Activated CD4-positive, alpha-beta T cell treated with anti-CD3 and anti-CD28 coated beads, Interleukin-2, amount 50 U/mL, for 4 hours (primary cell): ENCODE measurements around the gene ACTL6B.
"Not testable (repeated sequence)": the region's sequence is repeated elsewhere in the genome, so short reads cannot be mapped to it uniquely, and the experiment has no call there.

ENCODE experiments used
- DNase-seq, 2 experiments: peaks; one replicate each; pipeline ENCODE4 v3.0.0-alpha.2; 2020

Gene ACTL6B

GRCh38 chr7:100671353-100672327 is 15.4 kb upstream of the ACTL6B start:
- no peak for DNase-seq

GRCh38 chr7:100670074-100670473 is 13.8 kb upstream of the ACTL6B start:
- DNase-seq: no peak

DNA sequence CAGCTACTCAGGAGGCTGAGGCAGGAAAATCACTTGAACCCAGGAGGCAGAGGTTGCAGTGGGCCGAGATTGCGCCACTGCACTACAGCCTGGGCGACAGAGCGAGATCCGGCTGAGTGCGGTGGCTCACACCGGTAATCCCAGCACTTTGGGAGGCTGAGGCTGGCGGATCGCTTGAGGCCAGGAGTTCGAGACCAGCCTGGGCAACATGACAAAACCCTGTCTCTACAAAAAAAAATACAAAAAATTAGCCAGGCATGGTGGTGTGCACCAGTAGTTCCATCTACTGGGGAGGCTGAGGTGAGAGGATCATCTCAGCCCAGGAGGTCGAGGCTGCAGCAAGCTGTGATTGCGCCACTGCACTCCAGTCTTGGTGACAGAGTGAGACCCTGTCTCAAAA is 12.9 kb upstream of the ACTL6B start:
- DNase-seq: not testable (repeated sequence)

DNA sequence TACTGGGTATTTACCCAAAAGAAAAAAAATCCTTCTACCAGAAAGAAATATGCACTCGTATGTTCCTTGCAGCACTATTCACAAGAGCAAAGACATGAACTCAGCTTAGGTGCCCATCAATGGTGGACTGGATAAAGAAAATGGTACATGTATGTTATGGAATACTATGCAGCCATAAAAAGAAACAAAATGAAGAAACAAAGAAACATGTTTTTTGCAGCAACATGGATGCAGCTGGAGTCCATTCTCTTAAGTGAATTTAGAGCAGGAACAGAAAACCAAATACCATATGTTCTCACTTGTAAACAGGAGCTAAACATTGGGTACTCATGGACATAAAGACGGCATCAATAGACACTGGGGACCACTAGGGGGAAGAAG is 11.8 kb upstream of the ACTL6B start:
- no peak for DNase-seq

- DNase-seq: no peak
These were observed 11.3 kb upstream of the ACTL6B start for GRCh38 chr7:100667331-100668068.

DNA sequence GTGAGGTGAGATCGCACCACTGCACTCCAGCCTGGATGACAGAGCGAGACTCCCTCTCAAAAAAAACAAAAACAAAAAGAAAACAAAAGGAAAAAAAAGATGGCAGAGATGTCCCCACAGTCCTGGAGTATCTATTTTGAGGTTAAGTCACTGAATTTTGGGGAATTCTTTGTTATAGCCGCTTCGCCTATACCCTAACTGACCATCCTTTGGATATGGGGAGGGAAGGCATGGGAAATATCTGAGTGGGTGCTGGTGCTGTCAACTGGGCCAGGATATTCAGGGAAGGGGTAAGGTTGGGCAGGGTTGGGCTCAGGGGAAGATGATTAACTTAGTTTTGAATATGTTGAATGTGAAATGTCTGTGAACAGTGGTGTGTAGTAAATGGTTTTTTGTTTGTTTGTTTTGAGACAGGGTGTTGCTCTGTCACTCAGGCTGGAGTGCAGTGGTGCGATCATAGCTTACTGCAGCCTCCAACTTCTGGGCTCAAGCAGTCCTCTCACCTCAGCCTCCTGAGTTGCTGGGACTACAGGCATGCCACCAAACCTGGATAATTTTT is 9.0 kb upstream of the ACTL6B start:
- no peak for DNase-seq

GRCh38 chr7:100662194-100662776 is 6.0 kb upstream of the ACTL6B start:
- DNase-seq: not testable (repeated sequence)

GRCh38 chr7:100654908-100655831 is 1.1 kb downstream of the ACTL6B start:
- no peak for DNase-seq

DNA sequence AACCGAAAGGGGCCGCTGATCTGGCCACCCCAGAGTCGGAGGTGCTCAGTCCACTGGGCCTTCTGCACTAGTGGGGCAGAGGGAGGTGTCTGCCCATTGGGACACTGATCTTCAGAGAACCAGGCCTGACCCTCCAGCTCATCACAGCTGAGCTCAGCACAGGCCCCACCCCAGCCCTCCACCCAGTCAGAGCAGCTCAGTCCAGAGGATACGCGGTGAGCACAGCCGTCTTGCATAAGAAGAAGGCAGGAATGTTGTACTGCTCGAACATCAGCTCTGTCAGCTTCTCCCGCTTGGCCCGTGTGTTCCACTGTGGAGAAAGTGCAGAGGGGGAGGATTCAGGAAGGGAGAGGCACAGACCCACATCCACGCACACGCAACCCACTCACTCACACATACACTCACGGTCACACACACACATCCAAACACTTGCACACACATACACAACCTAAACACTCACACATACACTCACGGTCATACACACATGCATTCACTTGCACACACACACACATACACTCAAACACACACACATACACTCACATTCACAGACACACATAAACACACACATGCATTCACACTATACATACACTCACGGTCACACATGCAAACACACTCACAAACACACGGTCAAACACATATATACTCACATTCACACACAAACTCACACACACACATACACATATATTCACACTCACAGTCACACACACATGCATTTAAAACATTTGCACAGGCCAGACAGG is 6.3 kb downstream of the ACTL6B start:
- no peak for DNase-seq

- no peak for DNase-seq
These were observed 13.7 kb downstream of the ACTL6B start for GRCh38 chr7:100642534-100642907.

- no peak for DNase-seq
These were observed 14.3 kb downstream of the ACTL6B start for GRCh38 chr7:100641860-100642533.

- no peak for DNase-seq
These were observed 14.8 kb downstream of the ACTL6B start, which contains the start of gene TFR2 for GRCh38 chr7:100641463-100641859. Gene TFR2, minus strand, starts transcription at chr7:100641552. Its CDS starts 43 bp downstream, at chr7:100641509.

DNA sequence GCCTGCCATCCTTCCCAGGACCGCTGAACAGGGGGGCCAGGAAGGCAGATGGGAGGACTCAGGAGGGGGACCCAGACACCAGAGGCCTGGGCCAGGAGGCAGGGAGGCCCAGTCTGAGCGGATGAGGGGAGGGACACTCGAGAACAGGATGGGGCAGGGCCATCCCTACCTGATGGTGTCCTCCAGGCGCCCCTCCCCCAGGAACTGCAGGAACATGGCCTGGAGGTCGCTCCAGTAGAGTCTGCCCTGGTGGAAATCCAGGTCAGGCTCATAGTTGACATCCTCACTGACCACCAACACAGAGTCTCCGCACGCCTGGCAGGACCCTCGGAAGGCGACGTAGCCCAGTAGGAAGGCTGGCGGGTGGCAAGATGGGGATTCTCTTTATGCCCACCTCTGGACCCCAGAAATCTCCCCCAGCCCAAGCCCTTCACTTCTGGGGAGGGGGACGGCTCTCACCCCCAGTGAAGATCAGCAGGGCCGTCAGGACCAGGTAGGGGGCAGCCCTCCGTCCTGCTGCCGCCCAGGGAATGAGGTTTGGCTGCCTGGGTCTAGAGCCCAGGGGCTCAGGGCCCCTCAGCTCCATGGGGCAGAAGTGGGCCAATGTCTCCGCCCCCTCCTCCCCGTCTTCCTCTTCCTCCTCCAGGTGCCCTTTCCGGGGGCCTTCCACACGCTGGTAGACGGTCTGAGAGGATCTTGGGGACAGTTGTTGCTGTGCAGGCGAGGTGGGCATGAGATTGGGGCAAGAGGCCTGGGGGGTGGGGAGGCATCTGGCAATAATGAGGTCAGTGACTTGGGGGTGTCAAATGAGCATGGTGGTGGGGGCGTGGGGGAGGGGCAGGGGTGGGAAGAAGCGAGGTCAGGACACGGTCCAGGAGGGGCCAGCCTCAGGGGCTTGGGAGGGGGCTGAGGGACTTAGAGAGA is 15.5 kb downstream of the ACTL6B start:
- DNase-seq: no peak

DNA sequence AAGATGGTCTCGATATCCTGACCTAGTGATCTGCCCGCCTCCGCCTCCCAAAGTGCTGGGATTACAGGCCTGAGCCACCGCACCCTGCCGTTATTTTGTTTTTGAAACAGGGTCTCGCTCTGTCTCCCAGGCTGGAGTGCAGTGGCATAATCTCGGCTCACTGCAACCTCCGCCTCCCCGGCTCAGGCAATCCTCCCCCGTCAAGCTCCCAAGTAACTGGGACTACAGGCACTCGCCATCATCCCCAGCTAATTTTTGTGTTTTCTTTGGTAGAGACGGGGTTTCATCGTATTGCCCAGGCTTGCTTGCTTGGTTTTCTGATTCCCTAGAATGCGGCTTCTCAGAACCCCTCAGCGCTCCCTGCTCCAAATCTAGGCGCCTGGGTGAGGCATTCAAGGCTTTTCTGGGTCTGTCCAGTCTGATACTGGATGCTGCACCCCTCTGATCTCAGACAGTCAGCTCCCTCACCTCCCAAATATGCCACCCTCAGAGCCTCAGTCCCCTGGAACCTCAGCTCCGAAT is 16.2 kb downstream of the ACTL6B start:
- no peak for DNase-seq

GRCh38 chr7:100632951-100633717 is 23.1 kb downstream of the ACTL6B start:
- DNase-seq: peak; percentile 39 to 40

DNA sequence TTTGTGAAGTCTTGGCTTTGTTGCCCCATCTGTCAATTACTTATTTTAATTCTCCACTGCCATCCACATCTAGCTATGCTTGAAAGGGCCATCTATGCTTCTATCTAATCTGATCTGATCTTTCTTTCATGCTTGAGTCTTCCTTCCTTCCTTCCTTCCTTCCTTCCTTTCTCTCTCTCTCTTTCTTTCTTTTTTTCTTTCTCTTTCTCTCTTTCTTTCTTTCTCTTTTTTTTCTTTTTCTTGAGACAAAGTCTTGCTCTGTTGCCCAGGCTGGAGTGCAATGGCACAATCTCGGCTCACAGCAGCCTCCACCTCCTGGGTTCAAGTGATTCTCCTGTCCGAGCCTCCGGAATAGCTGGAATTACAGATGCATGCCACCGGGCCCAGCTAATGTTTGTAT is 26.2 kb downstream of the ACTL6B start:
- DNase-seq: no peak

DNA sequence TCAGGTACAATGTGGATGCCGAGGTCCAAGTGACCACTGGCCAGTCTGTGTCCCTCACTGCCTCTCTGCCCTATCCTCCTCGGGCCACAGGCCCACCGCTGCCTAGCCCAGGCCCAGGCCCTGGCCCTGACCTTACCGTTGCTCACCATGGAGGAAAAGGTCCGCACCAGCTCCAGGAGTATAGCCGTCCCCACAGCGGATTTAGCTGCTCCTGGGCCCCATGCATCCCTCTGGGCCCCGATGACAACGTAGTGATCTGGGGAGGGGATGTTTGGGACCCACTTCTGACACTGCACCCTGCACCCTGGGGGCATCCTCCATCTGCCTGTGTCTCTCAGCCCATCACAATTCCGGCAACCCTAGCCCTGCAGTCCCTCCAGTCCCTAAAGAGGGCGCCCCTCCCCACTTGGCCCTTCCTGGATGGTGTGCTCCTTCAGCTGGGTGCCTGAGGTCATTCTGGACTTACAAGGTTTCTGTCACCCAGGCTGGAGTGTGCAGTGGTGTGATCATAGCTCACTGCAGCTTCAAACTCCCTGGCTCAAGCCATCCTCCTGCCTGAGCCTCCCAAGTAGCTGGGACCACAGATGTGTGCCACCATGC is 27.0 kb downstream of the ACTL6B start:
- DNase-seq: no peak

DNA sequence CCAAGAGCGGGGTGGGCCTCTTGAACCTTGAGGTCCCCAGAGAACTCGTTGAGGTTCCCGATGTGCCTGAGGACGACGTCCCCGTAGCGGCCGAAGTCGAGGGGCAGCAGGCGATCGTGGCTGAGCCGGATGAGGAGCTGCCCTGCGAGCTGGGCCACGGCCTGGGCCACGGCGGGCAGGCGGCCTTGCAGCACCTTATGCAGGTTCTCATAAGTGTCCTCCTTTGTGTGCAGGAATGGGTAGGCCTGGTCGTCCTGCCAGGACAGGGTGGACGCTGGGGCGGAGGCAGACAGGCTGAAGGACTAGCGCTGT is 29.1 kb downstream of the ACTL6B start:
- no peak for DNase-seq
